ENCODE data around the gene B3GNT3. TPM values are rescaled to one million over a fixed set of nuclear protein-coding genes. Genes with fewer than 3 reads are reported as not detected.
A peak's percentile ranks its signal among the peaks of the same experiment; 100 is the strongest.
"Not testable (repeated sequence)": the region's sequence is repeated elsewhere in the genome, so short reads cannot be mapped to it uniquely, and the experiment has no call there.

Gene B3GNT3
- total and polyA plus RNA-seq, 2 experiments from 2014 or later: not detected

DNA sequence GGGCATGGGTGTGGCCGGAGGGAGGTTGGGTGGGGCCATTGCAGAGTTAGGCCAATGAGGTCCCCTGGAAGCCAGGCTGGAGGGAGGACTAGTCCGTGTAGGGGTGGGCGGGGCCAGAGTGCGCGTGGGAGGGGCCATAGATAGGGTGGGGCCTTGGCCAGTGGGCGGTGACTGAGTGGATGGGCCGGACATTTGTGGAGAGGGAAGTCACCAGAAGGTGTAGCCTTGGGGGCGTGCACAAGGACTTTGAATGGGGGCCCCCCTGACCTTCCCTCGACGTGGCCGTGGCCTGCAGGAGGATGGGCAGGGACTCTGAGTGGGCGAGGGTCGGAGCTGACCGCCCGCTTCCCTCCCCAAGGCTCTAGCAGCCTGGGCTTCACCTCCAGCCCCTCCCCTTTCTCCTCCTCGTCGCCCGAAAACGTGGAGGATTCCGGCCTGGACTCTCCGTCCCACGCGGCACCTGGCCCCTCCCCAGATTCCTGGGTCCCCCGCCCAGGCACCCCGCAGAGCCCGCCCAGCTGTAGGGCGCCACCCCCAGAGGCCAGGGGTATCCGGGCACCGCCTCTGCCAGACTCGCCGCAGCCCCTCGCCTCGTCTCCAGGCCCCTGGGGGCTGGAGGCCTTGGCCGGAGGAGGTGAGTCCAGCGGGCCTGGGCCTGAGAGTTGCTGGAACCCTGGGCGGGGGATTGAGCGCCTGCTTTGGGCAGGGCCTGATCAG is 16.5 kb upstream of the B3GNT3 start:
- no peaks in the 10 kb centered on the region for H3K27me3 ChIP-seq
- DNase-seq (ENCODE audit: low read depth in 1 of 2, low spot score in 1 of 2): peak; percentile 42 to 64
- TF ChIP-seq, protein P1, sequence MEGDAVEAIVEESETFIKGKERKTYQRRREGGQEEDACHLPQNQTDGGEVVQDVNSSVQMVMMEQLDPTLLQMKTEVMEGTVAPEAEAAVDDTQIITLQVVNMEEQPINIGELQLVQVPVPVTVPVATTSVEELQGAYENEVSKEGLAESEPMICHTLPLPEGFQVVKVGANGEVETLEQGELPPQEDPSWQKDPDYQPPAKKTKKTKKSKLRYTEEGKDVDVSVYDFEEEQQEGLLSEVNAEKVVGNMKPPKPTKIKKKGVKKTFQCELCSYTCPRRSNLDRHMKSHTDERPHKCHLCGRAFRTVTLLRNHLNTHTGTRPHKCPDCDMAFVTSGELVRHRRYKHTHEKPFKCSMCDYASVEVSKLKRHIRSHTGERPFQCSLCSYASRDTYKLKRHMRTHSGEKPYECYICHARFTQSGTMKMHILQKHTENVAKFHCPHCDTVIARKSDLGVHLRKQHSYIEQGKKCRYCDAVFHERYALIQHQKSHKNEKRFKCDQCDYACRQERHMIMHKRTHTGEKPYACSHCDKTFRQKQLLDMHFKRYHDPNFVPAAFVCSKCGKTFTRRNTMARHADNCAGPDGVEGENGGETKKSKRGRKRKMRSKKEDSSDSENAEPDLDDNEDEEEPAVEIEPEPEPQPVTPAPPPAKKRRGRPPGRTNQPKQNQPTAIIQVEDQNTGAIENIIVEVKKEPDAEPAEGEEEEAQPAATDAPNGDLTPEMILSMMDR (IDR thresholded peaks at IDR 0.05; ENCODE audit: low read depth, low read length): no peak
- H3K4me3 ChIP-seq: peak overlapping the region; percentile 10
- H3K9me3 ChIP-seq (ENCODE audit: low read depth): no peaks in the 10 kb centered on the region
- H3K36me3 ChIP-seq: no peaks in the 10 kb centered on the region
- no peaks in the 10 kb centered on the region for H3K4me1 ChIP-seq (ENCODE audit: low read depth)
- no peak overlapping the region for H3K27ac ChIP-seq

- H3K9me3 ChIP-seq (ENCODE audit: low read depth): no peaks in the 10 kb centered on the region
- DNase-seq (ENCODE audit: low read depth in 1 of 2, low spot score in 1 of 2): peak in 1 of 2 donors; percentile 74
- H3K36me3 ChIP-seq: no peaks in the 10 kb centered on the region
- no peaks in the 10 kb centered on the region for H3K4me1 ChIP-seq (ENCODE audit: low read depth)
- TF ChIP-seq, protein P1 (IDR thresholded peaks at IDR 0.05; ENCODE audit: low read depth, low read length): no peak
- H3K4me3 ChIP-seq: peak overlapping the region; percentile 10
- H3K27ac ChIP-seq: no peak overlapping the region
- H3K27me3 ChIP-seq: no peaks in the 10 kb centered on the region
Measured at GRCh38 chr19:17778968-17779929, 15.7 kb upstream of the B3GNT3 start.

DNA sequence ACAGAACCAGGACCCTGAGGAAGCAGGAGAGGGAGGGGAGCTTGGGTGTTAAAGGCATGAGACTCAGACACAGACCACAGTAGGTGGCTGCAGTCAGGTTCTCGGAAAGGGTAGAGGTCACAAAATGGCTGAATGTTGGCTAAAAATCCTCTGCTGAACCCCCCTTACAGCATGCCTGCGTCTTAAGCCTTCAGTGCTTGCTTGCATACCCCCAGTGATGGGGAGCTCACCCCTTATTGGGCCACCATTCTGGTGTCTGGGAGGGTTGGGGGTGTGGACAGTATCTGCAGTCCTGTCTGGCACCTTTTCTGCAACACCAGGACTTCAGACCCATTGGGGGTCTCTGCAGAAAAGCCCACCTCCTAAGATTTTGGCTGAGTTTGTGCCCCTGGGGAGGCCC is 14.2 kb upstream of the B3GNT3 start:
- no peaks in the 10 kb centered on the region for H3K27me3 ChIP-seq
- no peak for DNase-seq (ENCODE audit: low read depth in 1 of 2, low spot score in 1 of 2)
- no peaks in the 10 kb centered on the region for H3K4me1 ChIP-seq (ENCODE audit: low read depth)
- H3K36me3 ChIP-seq: no peaks in the 10 kb centered on the region
- TF ChIP-seq, protein P1 (IDR thresholded peaks at IDR 0.05; ENCODE audit: low read depth, low read length): no peak
- no peaks in the 10 kb centered on the region for H3K9me3 ChIP-seq (ENCODE audit: low read depth)
- H3K4me3 ChIP-seq: no peak overlapping the region
- H3K27ac ChIP-seq: no peak overlapping the region

DNA sequence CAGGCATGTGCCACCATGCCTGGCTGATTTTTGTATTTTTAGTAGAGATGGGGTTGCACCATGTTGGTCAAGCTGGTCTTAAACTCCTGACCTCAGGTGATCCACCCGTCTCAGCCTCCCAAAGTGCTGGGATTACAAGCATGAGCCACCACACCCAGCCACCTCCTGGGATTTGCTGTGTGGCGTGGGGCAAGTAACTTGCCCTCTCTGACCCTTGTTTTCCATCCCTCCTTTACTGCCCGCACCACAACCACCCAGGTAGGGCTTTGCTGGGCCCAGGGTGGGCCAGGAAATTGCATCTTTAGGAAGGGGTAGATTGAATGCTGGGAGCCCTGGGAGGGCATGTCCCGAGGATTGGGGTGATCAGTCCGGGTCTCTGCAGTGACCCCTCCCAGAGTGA is 11.2 kb upstream of the B3GNT3 start:
- not testable (repeated sequence) for H3K4me3 ChIP-seq; H3K27me3 ChIP-seq; H3K27ac ChIP-seq; DNase-seq (ENCODE audit: low read depth in 1 of 2, low spot score in 1 of 2); H3K36me3 ChIP-seq; H3K4me1 ChIP-seq (ENCODE audit: low read depth); H3K9me3 ChIP-seq (ENCODE audit: low read depth)

GRCh38 chr19:17784201-17785008 is 10.5 kb upstream of the B3GNT3 start:
- Histone ChIP-seq H3K4me1 (ENCODE audit: low read depth) (no peaks in the 10 kb centered on the region), H3K27me3 (no peaks in the 10 kb centered on the region), H3K4me3 (no peak overlapping the region), H3K9me3 (ENCODE audit: low read depth) (no peaks in the 10 kb centered on the region), H3K27ac (no peak overlapping the region), H3K36me3 (no peaks in the 10 kb centered on the region)
- DNase-seq (ENCODE audit: low read depth in 1 of 2, low spot score in 1 of 2): peak; percentile 79 to 83
- TF ChIP-seq, protein P1 (IDR thresholded peaks at IDR 0.05; ENCODE audit: low read depth, low read length): peak; percentile 84
